Midbrain (tissue), 1 donor: ENCODE data around the gene RNPC3.

Experiments
- DNase-seq: peaks from one replicate; lab custom pipeline; 2025; lab: John Stamatoyannopoulos, UW

The RNPC3 gene

GRCh38 chr1:103525607-103526507 lies at the start of gene RNPC3:
Gene RNPC3, plus strand, starts transcription at chr1:103525699. Its CDS starts 372 bp downstream, at chr1:103526071.
- DNase-seq: peak; percentile 94

- no peak for DNase-seq
These were observed 48.4 kb upstream of the RNPC3 start for GRCh38 chr1:103477101-103477500.

- DNase-seq: no peak
These were observed 35.6 kb upstream of the RNPC3 start for GRCh38 chr1:103489935-103490334.

GRCh38 chr1:103492003-103492625 lies 33.4 kb upstream of the RNPC3 start:
- no peak for DNase-seq

- no peak for DNase-seq
These were observed 29.4 kb upstream of the RNPC3 start for GRCh38 chr1:103496014-103496635.

GRCh38 chr1:103497404-103497803 lies 28.1 kb upstream of the RNPC3 start:
- DNase-seq: no peak

- DNase-seq: no peak
These were observed 16.2 kb upstream of the RNPC3 start for GRCh38 chr1:103509250-103509649.

- no peak for DNase-seq
These were observed 11.8 kb upstream of the RNPC3 start for GRCh38 chr1:103513711-103514110.

- peak; percentile 69 for DNase-seq
These were observed 10.5 kb upstream of the RNPC3 start for GRCh38 chr1:103514920-103515503.

GRCh38 chr1:103516283-103516682 lies 9.2 kb upstream of the RNPC3 start:
- DNase-seq: no peak

GRCh38 chr1:103516693-103517092 lies 8.8 kb upstream of the RNPC3 start:
- no peak for DNase-seq

- no peak for DNase-seq
These were observed 8.0 kb upstream of the RNPC3 start for GRCh38 chr1:103517380-103518047.

GRCh38 chr1:103520822-103521221 lies 4.7 kb upstream of the RNPC3 start:
- no peak for DNase-seq

GRCh38 chr1:103523346-103523745 lies 2.2 kb upstream of the RNPC3 start:
- no peak for DNase-seq

- DNase-seq: no peak
These were observed 339 bp upstream of the RNPC3 start for GRCh38 chr1:103525114-103525606.

- no peak for DNase-seq
These were observed 1.8 kb downstream of the RNPC3 start for GRCh38 chr1:103527331-103527730.

- no peak for DNase-seq
These were observed 4.2 kb downstream of the RNPC3 start for GRCh38 chr1:103529746-103530145.

GRCh38 chr1:103538226-103538625 lies 12.7 kb downstream of the RNPC3 start:
- DNase-seq: no peak

GRCh38 chr1:103541431-103541830 lies 15.9 kb downstream of the RNPC3 start:
- DNase-seq: no peak

- DNase-seq: no peak
These were observed 21.0 kb downstream of the RNPC3 start for GRCh38 chr1:103546496-103546895.

GRCh38 chr1:103547840-103548239 lies 22.3 kb downstream of the RNPC3 start:
- DNase-seq: no peak

GRCh38 chr1:103560427-103560826 lies 34.9 kb downstream of the RNPC3 start:
- no peak for DNase-seq
